Trophoblast cell (in vitro differentiated cells and primary cell): Measurements from ENCODE around the gene DAAM2.

ENCODE experiments used
- DNase-seq, 2 donors: peaks; one replicate each; pipeline ENCODE4 v3.0.0-alpha.2; 2016
- H2AFZ ChIP-seq: 2 replicates; pipeline ENCODE4 v1.6.1; 2013; ENCODE audit warnings: low read length, moderate library complexity, mild to moderate bottlenecking; ENCODE audit not compliant: insufficient read depth, poor library complexity
- H2AK5ac ChIP-seq: 2 replicates; pipeline ENCODE4 v1.6.1; 2013; ENCODE audit warnings: mild to moderate bottlenecking, low read length
- H2BK120ac ChIP-seq: 2 replicates; pipeline ENCODE4 v1.6.1; 2013; ENCODE audit warnings: low read length, mild to moderate bottlenecking, moderate library complexity; ENCODE audit not compliant: insufficient read depth, poor library complexity
- H2BK12ac ChIP-seq: 2 replicates; pipeline ENCODE4 v1.6.1; 2013; ENCODE audit warnings: mild to moderate bottlenecking, low read length, moderate library complexity
- H2BK5ac ChIP-seq: 2 replicates; pipeline ENCODE4 v1.6.1; 2013; ENCODE audit warnings: low read length, low read depth, moderate library complexity, mild to moderate bottlenecking; ENCODE audit not compliant: poor library complexity
- H3K14ac ChIP-seq: 2 replicates; pipeline ENCODE4 v1.6.1; 2013; ENCODE audit warnings: mild to moderate bottlenecking, low read length
- H3K18ac ChIP-seq: 2 replicates; pipeline ENCODE4 v1.6.1; 2013; ENCODE audit warnings: mild to moderate bottlenecking, low read length
- H3K23ac ChIP-seq: 2 replicates; pipeline ENCODE4 v1.6.1; 2013; ENCODE audit warnings: low read length
- H3K27ac ChIP-seq: 2 replicates; pipeline ENCODE4 v1.5.1; 2013; ENCODE audit warnings: low read depth, mild to moderate bottlenecking, inconsistent platforms, low read length, moderate library complexity
- H3K27me3 ChIP-seq: 2 replicates; pipeline ENCODE4 v1.6.1; 2013; ENCODE audit warnings: inconsistent platforms, mild to moderate bottlenecking, low read length, moderate library complexity; ENCODE audit not compliant: insufficient read depth
- H3K36me3 ChIP-seq, 2 experiments: 1 replicate in 1 of 2; 2 replicates in 1 of 2; pipeline ENCODE4 v1.6.1; 2013; ENCODE audit warnings: low read length in 2 of 2, mild to moderate bottlenecking in 2 of 2, moderate library complexity in 1 of 2; ENCODE audit not compliant: insufficient read depth in 2 of 2, control insufficient read depth in 1 of 2
- H3K4ac ChIP-seq: 2 replicates; pipeline ENCODE4 v1.6.1; 2013; ENCODE audit warnings: low read depth, mild to moderate bottlenecking, low read length, moderate library complexity
- H3K4me1 ChIP-seq, 2 experiments: 1 replicate in 1 of 2; 2 replicates in 1 of 2; pipeline ENCODE4 v1.6.1; 2013; ENCODE audit warnings: low read length in 2 of 2, mild to moderate bottlenecking in 2 of 2, moderate library complexity in 1 of 2; ENCODE audit not compliant: insufficient read depth in 2 of 2, control insufficient read depth in 1 of 2
- H3K4me2 ChIP-seq: 2 replicates; pipeline ENCODE4 v1.6.1; 2013; ENCODE audit warnings: inconsistent platforms, mild to moderate bottlenecking, low read length, moderate library complexity
- H3K4me3 ChIP-seq: 2 replicates; pipeline ENCODE4 v1.5.1; 2013; ENCODE audit warnings: mild to moderate bottlenecking, low read depth, low read length, inconsistent platforms
- H3K79me1 ChIP-seq: one replicate; pipeline ENCODE4 v1.6.1; 2013; ENCODE audit warnings: low read length
- H3K79me2 ChIP-seq: 2 replicates; pipeline ENCODE4 v1.6.1; 2013; ENCODE audit warnings: low read length, mild to moderate bottlenecking; ENCODE audit not compliant: control insufficient read depth, insufficient read depth, poor library complexity
- H3K9ac ChIP-seq: 2 replicates; pipeline ENCODE4 v1.6.1; 2013; ENCODE audit warnings: mild to moderate bottlenecking, low read length
- H3K9me3 ChIP-seq: 2 replicates; pipeline ENCODE4 v1.6.1; 2013; ENCODE audit warnings: low read depth, mild to moderate bottlenecking, control low read depth, inconsistent platforms, low read length; ENCODE audit not compliant: insufficient read depth
- H4K12ac ChIP-seq: 2 replicates; pipeline ENCODE4 v1.6.1; 2013; ENCODE audit warnings: low read depth, mild to moderate bottlenecking, low read length, moderate library complexity
- H4K8ac ChIP-seq: 2 replicates; pipeline ENCODE4 v1.6.1; 2013; ENCODE audit warnings: low read depth, mild to moderate bottlenecking, low read length, moderate library complexity
- H4K91ac ChIP-seq: one replicate; pipeline ENCODE4 v1.6.1; 2013; ENCODE audit warnings: low read depth, mild to moderate bottlenecking, low read length, moderate library complexity
- WGBS: extraction: QIAGEN DNeasy Blood & Tissue Kit; methylation state at CpG from one replicate; pipeline ENCODE4 v1.1.7; 2013; ENCODE audit warnings: missing lambda C conversion rate; ENCODE audit not compliant: insufficient read length, insufficient coverage; ENCODE audit errors: extremely low coverage; 5-methylcytosine and 5-hydroxymethylcytosine counted together

Gene DAAM2

GRCh38 chr6:39923861-39924260, 131.7 kb downstream of the DAAM2 start:
- no peak overlapping the region for H2AFZ ChIP-seq
- no peak overlapping the region for H2AK5ac ChIP-seq
- H3K27ac ChIP-seq, result no peak overlapping the region
- H3K9ac ChIP-seq, result no peak overlapping the region
- H3K36me3 ChIP-seq, result peaks cover 0 to 2% of the 10 kb centered on the region in 2 experiments
- H3K18ac ChIP-seq, result no peak overlapping the region
- no peaks in the 10 kb centered on the region for H3K4me1 ChIP-seq
- no peak overlapping the region for H3K4ac ChIP-seq
- no peak overlapping the region for H4K8ac ChIP-seq
- H3K27me3 ChIP-seq, result no peaks in the 10 kb centered on the region
- WGBS, result no CpG with 5 or more reads among the region's 6 CpGs
- H4K91ac ChIP-seq, result no peak overlapping the region
- no peak overlapping the region for H4K12ac ChIP-seq
- no peak overlapping the region for H3K14ac ChIP-seq
- H3K23ac ChIP-seq, result no peak overlapping the region
- no peaks in the 10 kb centered on the region for H3K79me2 ChIP-seq
- H2BK5ac ChIP-seq, result no peak overlapping the region
- no peak overlapping the region for H3K4me2 ChIP-seq
- DNase-seq, result no peak
- no peaks in the 10 kb centered on the region for H3K79me1 ChIP-seq
- no peak overlapping the region for H2BK12ac ChIP-seq
- H2BK120ac ChIP-seq, result no peak overlapping the region
- H3K9me3 ChIP-seq, result no peaks in the 10 kb centered on the region
- H3K4me3 ChIP-seq, result no peak overlapping the region

GRCh38 chr6:39924283-39924682, 132.1 kb downstream of the DAAM2 start:
- Histone ChIP-seq H2AK5ac (no peak overlapping the region), H3K4me1 (no peaks in the 10 kb centered on the region), H4K12ac (no peak overlapping the region), H2BK120ac (no peak overlapping the region), H3K23ac (no peak overlapping the region), H3K14ac (no peak overlapping the region), H3K9ac (no peak overlapping the region), H3K18ac (no peak overlapping the region), H3K9me3 (no peaks in the 10 kb centered on the region), H3K79me2 (no peaks in the 10 kb centered on the region), H3K79me1 (no peaks in the 10 kb centered on the region), H4K91ac (no peak overlapping the region), H3K4me3 (no peak overlapping the region), H3K4ac (no peak overlapping the region), H4K8ac (no peak overlapping the region), H3K27me3 (no peaks in the 10 kb centered on the region), H3K4me2 (no peak overlapping the region), H2AFZ (no peak overlapping the region), H2BK12ac (no peak overlapping the region), H3K36me3 (peaks cover 0 to 2% of the 10 kb centered on the region in 2 experiments), H3K27ac (no peak overlapping the region), H2BK5ac (no peak overlapping the region)
- no CpG with 5 or more reads among the region's 6 CpGs for WGBS
- no peak for DNase-seq

DNA sequence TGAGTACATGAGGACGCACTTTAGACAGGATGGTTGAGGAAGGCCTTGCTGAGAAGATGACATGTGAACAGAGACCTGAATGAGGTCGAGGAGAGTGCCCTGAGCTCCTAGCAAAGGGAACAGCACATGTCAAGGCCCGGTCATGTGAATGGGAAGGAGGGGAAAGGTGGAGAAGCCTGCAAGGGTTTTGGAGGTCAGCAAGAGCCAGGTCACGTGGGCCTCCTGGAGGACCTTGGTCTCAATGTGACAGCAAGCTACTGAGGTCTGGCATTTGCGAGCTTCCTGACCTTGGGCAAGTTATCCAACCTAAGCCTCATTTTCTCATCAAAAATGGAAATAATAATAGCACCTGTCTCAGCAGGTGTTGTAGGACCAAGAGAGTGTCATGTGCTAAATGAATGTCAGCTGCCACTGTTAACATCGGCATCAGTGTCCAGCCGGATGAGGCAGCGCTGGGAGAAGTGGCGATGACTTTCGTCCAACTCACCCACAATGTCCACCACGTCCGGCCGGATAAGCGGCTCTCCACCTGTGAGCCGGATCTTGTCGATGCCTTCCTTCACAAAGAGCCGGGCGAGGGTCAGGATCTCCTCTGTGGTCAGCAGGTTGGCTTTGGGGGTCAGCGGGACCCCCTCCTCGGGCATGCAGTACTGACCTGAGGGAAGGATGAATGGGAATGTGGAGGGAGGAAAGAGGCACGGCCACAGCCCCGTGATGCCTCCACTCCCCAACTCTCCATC, 133.2 kb downstream of the DAAM2 start:
- H4K12ac ChIP-seq, result no peak overlapping the region
- no peak overlapping the region for H2BK5ac ChIP-seq
- WGBS, result no CpG with 5 or more reads among the region's 22 CpGs

DNA sequence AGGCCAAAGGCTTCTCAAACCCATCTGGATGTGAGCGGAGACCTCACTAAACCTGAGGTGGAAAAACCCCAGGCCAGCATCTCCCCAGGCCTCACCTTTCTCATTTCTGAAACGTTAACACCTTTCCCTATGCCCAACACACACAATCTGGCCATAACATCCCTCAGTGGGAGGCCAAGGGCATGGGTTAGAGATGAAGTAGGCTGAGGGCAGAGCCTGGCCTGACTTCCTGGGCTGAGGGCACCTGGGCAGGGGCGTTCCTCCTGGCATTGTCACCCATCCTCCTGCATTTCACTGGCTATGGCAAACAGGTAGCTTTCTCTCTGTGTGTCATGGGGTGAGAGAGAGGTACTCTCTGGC, 133.7 kb downstream of the DAAM2 start:
- Histone ChIP-seq H3K27ac (no peak overlapping the region), H3K9ac (no peak overlapping the region), H4K8ac (no peak overlapping the region), H3K4me3 (no peak overlapping the region), H2BK12ac (no peak overlapping the region), H2AK5ac (no peak overlapping the region), H3K18ac (no peak overlapping the region), H4K12ac (no peak overlapping the region), H3K14ac (no peak overlapping the region), H3K4ac (no peak overlapping the region), H4K91ac (no peak overlapping the region), H3K79me2 (no peaks in the 10 kb centered on the region), H3K27me3 (no peaks in the 10 kb centered on the region), H3K79me1 (no peaks in the 10 kb centered on the region), H3K23ac (no peak overlapping the region), H3K9me3 (no peaks in the 10 kb centered on the region), H2AFZ (no peak overlapping the region), H2BK120ac (no peak overlapping the region), H3K4me1 (no peaks in the 10 kb centered on the region), H3K36me3 (peaks cover 0 to 2% of the 10 kb centered on the region in 2 experiments), H2BK5ac (no peak overlapping the region), H3K4me2 (no peak overlapping the region)
- DNase-seq, result no peak
- no CpG with 5 or more reads among the region's 3 CpGs for WGBS

More for the DNA sequence above, 133.2 kb downstream of the DAAM2 start:
- H3K27me3 ChIP-seq, result no peaks in the 10 kb centered on the region
- no peak overlapping the region for H3K4me3 ChIP-seq
- H2BK120ac ChIP-seq, result no peak overlapping the region
- H2BK12ac ChIP-seq, result no peak overlapping the region
- H3K14ac ChIP-seq, result no peak overlapping the region
- no peak overlapping the region for H4K8ac ChIP-seq
- no peaks in the 10 kb centered on the region for H3K79me1 ChIP-seq
- no peak overlapping the region for H3K18ac ChIP-seq
- H2AFZ ChIP-seq, result no peak overlapping the region
- no peak overlapping the region for H3K9ac ChIP-seq
- H3K36me3 ChIP-seq, result peaks cover 0 to 2% of the 10 kb centered on the region in 2 experiments
- no peak overlapping the region for H3K4ac ChIP-seq
- no peak for DNase-seq
- no peaks in the 10 kb centered on the region for H3K9me3 ChIP-seq
- no peak overlapping the region for H3K4me2 ChIP-seq
- no peak overlapping the region for H4K91ac ChIP-seq
- no peaks in the 10 kb centered on the region for H3K4me1 ChIP-seq
- no peaks in the 10 kb centered on the region for H3K79me2 ChIP-seq
- no peak overlapping the region for H3K23ac ChIP-seq
- no peak overlapping the region for H3K27ac ChIP-seq
- no peak overlapping the region for H2AK5ac ChIP-seq
